DND-41 (cell line): ENCODE data around the gene UBN2.
A peak's percentile ranks its signal among the peaks of the same experiment; 100 is the strongest.

Experiments used
- ATAC-seq: fragments of 200-7000 bp; cut with Tn5 transposase; 3 replicates; pipeline ENCODE4 v1.9.1; 2021; ENCODE audit warnings: low read depth; ENCODE audit not compliant: insufficient read depth
- DNase-seq: peaks from one replicate; pipeline ENCODE4 v3.0.0-alpha.2; 2020
- H2AFZ ChIP-seq: 2 replicates; pipeline ENCODE4 v1.6.0; 2012; ENCODE audit warnings: low read depth, low read length
- H3K27ac ChIP-seq: 2 replicates; pipeline ENCODE4 v1.5.1; 2012; ENCODE audit warnings: low read length, inconsistent platforms
- H3K27me3 ChIP-seq: fragments of 200-600 bp; sonication (generic); 2 replicates; pipeline ENCODE4 v1.6.0; 2012; ENCODE audit warnings: low read length, mild to moderate bottlenecking, inconsistent platforms; ENCODE audit not compliant: insufficient read depth, poor library complexity
- H3K36me3 ChIP-seq: 2 replicates; pipeline ENCODE4 v1.5.1; 2012; ENCODE audit warnings: low read length, inconsistent platforms; ENCODE audit not compliant: insufficient read depth
- H3K4me1 ChIP-seq: 2 replicates; pipeline ENCODE4 v1.5.1; 2012; ENCODE audit warnings: mild to moderate bottlenecking, low read length; ENCODE audit not compliant: insufficient read depth
- H3K4me2 ChIP-seq: 2 replicates; pipeline ENCODE4 v1.6.0; 2012; ENCODE audit warnings: mild to moderate bottlenecking, moderate library complexity, low read length, inconsistent platforms; ENCODE audit not compliant: insufficient read depth
- H3K4me3 ChIP-seq, 2 experiments: fragments of 200-600 bp in 1 of 2; shearing (Covaris generic) in 1 of 2; 2 replicates each; pipeline ENCODE4 v1.5.1; 2012 to 2016; ENCODE audit warnings: inconsistent platforms in 2 of 2, low read length in 2 of 2, mild to moderate bottlenecking in 2 of 2, low read depth in 1 of 2, moderate library complexity in 1 of 2
- H3K79me2 ChIP-seq: 2 replicates; pipeline ENCODE4 v1.6.0; 2012; ENCODE audit warnings: low read length, inconsistent platforms; ENCODE audit not compliant: insufficient read depth
- H3K9ac ChIP-seq: 2 replicates; pipeline ENCODE4 v1.6.0; 2012; ENCODE audit warnings: low read depth, mild to moderate bottlenecking, inconsistent platforms, low read length, moderate library complexity
- H3K9me3 ChIP-seq: 2 replicates; pipeline ENCODE4 v1.5.1; 2012; ENCODE audit warnings: low read length, moderate library complexity, mild to moderate bottlenecking, inconsistent platforms; ENCODE audit not compliant: insufficient read depth, severe bottlenecking
- H4K20me1 ChIP-seq: 2 replicates; pipeline ENCODE4 v1.6.0; 2012; ENCODE audit warnings: low read length; ENCODE audit not compliant: insufficient read depth
- EZH2 ChIP-seq: IDR thresholded peaks from 3 replicates; pipeline ENCODE4 v1.6.1; 2012; ENCODE audit warnings: borderline replicate concordance, low read depth, mild to moderate bottlenecking, moderate library complexity, low read length, inconsistent platforms; ENCODE audit not compliant: severe bottlenecking
- TF ChIP-seq, protein P1 (sequence below): IDR thresholded peaks from 2 replicates; pipeline ENCODE4 v1.5.1; 2012; ENCODE audit warnings: borderline replicate concordance, low read length, moderate library complexity, mild to moderate bottlenecking; ENCODE audit not compliant: poor library complexity, severe bottlenecking; ENCODE audit errors: extremely low read depth

UBN2 gene

DNA sequence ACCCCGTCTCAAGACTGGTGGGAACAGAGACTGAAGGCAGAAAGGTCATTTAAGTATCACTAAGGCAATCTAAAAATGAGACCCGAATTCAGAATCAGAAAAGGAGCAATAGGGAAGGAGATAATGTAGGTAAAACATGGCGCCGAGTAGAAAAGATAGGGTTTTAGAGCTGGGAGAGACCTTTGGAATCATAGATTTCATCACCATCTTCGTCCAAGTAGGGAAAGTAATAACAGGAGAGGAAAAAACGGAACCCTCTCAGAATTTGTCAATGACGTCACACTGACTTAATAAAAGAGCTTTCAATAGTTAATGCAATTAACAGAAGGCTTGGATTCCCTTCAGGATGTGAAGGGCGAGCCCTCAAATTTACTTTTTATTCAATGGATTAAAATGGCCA, 1.0 kb upstream of the UBN2 start:
- DNase-seq, result no peak
- H3K79me2 ChIP-seq, result peaks cover 39% of the 10 kb centered on the region
- H3K9me3 ChIP-seq, result no peaks in the 10 kb centered on the region
- TF ChIP-seq, protein P1, sequence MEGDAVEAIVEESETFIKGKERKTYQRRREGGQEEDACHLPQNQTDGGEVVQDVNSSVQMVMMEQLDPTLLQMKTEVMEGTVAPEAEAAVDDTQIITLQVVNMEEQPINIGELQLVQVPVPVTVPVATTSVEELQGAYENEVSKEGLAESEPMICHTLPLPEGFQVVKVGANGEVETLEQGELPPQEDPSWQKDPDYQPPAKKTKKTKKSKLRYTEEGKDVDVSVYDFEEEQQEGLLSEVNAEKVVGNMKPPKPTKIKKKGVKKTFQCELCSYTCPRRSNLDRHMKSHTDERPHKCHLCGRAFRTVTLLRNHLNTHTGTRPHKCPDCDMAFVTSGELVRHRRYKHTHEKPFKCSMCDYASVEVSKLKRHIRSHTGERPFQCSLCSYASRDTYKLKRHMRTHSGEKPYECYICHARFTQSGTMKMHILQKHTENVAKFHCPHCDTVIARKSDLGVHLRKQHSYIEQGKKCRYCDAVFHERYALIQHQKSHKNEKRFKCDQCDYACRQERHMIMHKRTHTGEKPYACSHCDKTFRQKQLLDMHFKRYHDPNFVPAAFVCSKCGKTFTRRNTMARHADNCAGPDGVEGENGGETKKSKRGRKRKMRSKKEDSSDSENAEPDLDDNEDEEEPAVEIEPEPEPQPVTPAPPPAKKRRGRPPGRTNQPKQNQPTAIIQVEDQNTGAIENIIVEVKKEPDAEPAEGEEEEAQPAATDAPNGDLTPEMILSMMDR, result no peak
- no peak for TF ChIP-seq EZH2
- H4K20me1 ChIP-seq, result peaks cover 5% of the 10 kb centered on the region
- H2AFZ ChIP-seq, result peak overlapping the region; percentile 99
- H3K4me3 ChIP-seq, result peak overlapping the region in 1 of 2 experiments; percentile 98; a peak in 2 of 4 replicates
- H3K4me1 ChIP-seq, result peaks cover 36% of the 10 kb centered on the region
- no peak overlapping the region for H3K27ac ChIP-seq
- ATAC-seq, result no peak
- peak overlapping the region; percentile 97; the same call in 1 of the 2 replicates for H3K9ac ChIP-seq
- H3K36me3 ChIP-seq, result no peaks in the 10 kb centered on the region; the same call in 1 of the 2 replicates
- H3K27me3 ChIP-seq, result no peaks in the 10 kb centered on the region
- H3K4me2 ChIP-seq, result peak overlapping the region; percentile 99

DNA sequence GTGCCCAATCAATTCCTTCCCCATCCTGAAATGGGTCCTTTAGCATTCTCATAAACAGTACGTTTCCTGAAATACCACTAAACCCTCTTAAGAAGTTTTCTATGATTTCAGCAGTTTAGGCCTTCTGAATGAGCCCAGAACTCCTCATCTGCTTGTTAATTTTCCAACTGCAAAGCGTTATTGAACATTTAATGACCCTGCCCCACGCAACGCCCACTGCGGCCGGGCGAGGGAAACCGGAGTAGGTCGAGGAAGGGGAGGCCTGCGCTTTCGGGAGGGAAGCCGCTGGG, 608 bp upstream of the UBN2 start:
- peaks cover 43% of the 10 kb centered on the region for H3K79me2 ChIP-seq
- peak overlapping the region; percentile 99 for H3K4me2 ChIP-seq
- H3K4me1 ChIP-seq, result peaks cover 36% of the 10 kb centered on the region
- no peak for TF ChIP-seq EZH2
- TF ChIP-seq, protein P1, result no peak
- H3K9ac ChIP-seq, result peak overlapping the region; percentile 97
- H3K27me3 ChIP-seq, result no peaks in the 10 kb centered on the region
- H3K9me3 ChIP-seq, result no peaks in the 10 kb centered on the region
- peak overlapping the region; percentile 65 to 98; a peak in 3 of 4 replicates for H3K4me3 ChIP-seq
- no peaks in the 10 kb centered on the region; the same call in 1 of the 2 replicates for H3K36me3 ChIP-seq
- ATAC-seq (no peak), DNase-seq (no peak)
- peak overlapping the region; percentile 99 for H2AFZ ChIP-seq
- peaks cover 5% of the 10 kb centered on the region for H4K20me1 ChIP-seq
- H3K27ac ChIP-seq, result peak overlapping the region; percentile 83; the same call in 1 of the 2 replicates

DNA sequence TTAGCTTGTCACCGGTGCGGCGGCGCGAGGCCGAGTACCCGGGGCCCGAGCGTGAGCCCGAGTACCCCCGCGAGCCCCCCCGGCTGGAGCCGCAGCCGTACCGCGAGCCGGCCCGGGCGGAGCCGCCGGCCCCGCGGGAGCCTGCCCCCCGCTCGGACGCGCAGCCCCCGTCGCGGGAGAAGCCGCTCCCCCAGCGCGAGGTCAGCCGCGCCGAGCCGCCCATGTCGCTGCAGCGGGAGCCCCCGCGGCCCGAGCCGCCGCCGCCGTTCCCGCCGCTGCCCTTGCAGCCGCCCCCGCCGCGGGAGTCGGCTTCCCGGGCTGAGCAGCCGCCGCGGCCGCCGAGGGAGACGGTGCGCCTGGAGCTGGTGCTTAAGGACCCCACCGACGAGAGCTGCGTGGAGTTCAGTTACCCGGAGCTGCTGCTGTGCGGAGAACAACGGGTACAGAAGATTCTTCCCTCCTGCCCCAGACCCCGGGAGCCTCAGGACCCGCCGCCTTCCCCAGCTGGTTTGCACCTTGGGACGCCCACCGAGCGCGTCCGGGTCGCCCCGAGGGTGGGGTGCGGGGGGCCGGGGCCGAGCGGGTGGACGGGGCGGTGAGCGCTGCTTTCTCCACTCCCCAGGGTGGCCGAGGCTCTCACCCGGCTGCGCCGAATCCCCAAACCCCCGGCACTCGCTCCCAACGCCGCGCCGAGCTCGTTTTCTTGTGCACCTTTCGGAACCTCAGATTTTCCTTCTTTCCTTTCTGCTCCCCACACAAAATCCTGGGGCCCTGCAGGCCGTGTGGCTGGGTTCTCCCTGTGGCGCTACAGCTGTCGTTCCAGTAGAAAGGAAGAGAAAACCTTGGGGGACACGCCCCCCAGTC, 708 bp downstream of the UBN2 start:
- H2AFZ ChIP-seq, result peak overlapping the region; percentile 99
- peak overlapping the region; percentile 89 to 98 for H3K4me3 ChIP-seq
- H4K20me1 ChIP-seq, result peaks cover 5% of the 10 kb centered on the region
- H3K27ac ChIP-seq, result peak overlapping the region; percentile 83
- peak overlapping the region; percentile 97 for H3K9ac ChIP-seq
- peak overlapping the region; percentile 99 for H3K4me2 ChIP-seq
- DNase-seq (peak; percentile 46), ATAC-seq (peak; percentile 19)
- peaks cover 36% of the 10 kb centered on the region for H3K4me1 ChIP-seq
- no peaks in the 10 kb centered on the region; the same call in none of the 2 replicates for H3K36me3 ChIP-seq
- H3K9me3 ChIP-seq, result no peaks in the 10 kb centered on the region
- H3K79me2 ChIP-seq, result peaks cover 52% of the 10 kb centered on the region
- H3K27me3 ChIP-seq, result no peaks in the 10 kb centered on the region
- TF ChIP-seq, protein P1, result no peak
